Ishikawa (cell line): ENCODE data around the gene PRIMA1.

Source experiments
- CEBPB ChIP-seq: IDR thresholded peaks from 2 replicates; pipeline ENCODE4 v1.6.1; 2012
- CREB1 ChIP-seq: IDR thresholded peaks from 2 replicates; pipeline ENCODE4 v1.6.1; 2012; ENCODE audit warnings: low read depth
- EGR1 ChIP-seq: IDR thresholded peaks from 2 replicates; pipeline ENCODE4 v1.6.1; 2012
- EP300 ChIP-seq: IDR thresholded peaks from 2 replicates; pipeline ENCODE4 v1.6.1; 2012; ENCODE audit warnings: borderline replicate concordance
- FOXM1 ChIP-seq: IDR thresholded peaks from 2 replicates; pipeline ENCODE4 v1.6.1; 2012; ENCODE audit warnings: low read depth, borderline replicate concordance
- MAX ChIP-seq: IDR thresholded peaks from 2 replicates; pipeline ENCODE4 v1.6.1; 2012
- NFIC ChIP-seq: IDR thresholded peaks from 2 replicates; pipeline ENCODE4 v1.6.1; 2012
- RAD21 ChIP-seq: IDR thresholded peaks from 2 replicates; pipeline ENCODE4 v1.6.1; 2012; ENCODE audit warnings: low read depth
- REST ChIP-seq: IDR thresholded peaks from 2 replicates; pipeline ENCODE4 v1.6.1; 2012; ENCODE audit warnings: low read depth, mild to moderate bottlenecking
- TAF1 ChIP-seq: IDR thresholded peaks from 2 replicates; pipeline ENCODE4 v1.6.1; 2012; ENCODE audit warnings: low read depth, mild to moderate bottlenecking
- TCF12 ChIP-seq: IDR thresholded peaks from 2 replicates; pipeline ENCODE4 v1.6.1; 2012; ENCODE audit warnings: low read depth
- TEAD4 ChIP-seq: IDR thresholded peaks from 2 replicates; pipeline ENCODE4 v1.6.1; 2012
- YY1 ChIP-seq: IDR thresholded peaks from 2 replicates; pipeline ENCODE4 v1.6.1; 2012; ENCODE audit warnings: low read depth

GRCh38 chr14:93715279-93715927 lies 72.9 kb downstream of the PRIMA1 start:
- TF ChIP-seq EP300 (no peak), TEAD4 (no peak), REST (no peak), NFIC (no peak), FOXM1 (no peak), CREB1 (no peak), RAD21 (no peak), TAF1 (no peak), MAX (0 out of 2 replicates have a peak, but pooled peaks have one; percentile 29), YY1 (no peak), EGR1 (0 out of 2 replicates have a peak, but pooled peaks have one; percentile 7), CEBPB (no peak), TCF12 (no peak)
